ENCODE measurements around the gene CHRDL2.

DNA sequence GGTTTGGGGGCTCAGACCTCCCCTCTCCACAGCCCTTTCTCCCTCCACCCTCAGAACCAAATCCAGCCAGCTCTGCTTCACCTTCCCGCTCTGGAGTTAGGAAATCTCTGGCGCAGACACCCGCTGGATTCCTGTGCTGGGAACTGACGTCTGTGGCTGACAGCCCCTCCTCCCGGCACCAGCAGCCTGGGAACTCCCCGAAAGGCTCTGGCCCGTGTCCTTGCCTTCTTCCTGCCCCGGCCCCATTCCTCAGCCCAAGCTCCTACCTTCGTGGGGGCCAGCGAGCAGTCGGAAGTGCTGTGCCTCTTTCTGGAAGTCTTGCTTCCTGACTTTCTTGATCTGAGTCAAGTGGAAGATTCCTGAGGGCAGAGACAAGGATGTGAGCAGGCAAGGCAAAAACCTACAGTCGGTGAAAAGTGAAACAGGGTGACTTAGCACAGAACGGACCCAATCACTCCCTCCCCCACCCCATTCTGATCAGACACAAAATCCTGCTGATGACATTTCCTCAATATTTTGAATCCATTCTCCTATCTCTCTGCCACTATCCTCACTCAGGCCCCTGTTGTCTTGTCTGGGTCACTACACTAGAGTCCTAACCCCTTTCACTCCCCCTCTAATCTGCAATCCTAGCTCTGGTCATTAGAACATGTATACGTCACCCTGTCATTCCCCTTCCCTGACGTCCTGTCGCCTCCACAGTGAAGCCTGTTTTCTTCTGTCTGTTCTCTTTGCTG, 34.1 kb downstream of the CHRDL2 start:
- TF ChIP-seq, protein P1, sequence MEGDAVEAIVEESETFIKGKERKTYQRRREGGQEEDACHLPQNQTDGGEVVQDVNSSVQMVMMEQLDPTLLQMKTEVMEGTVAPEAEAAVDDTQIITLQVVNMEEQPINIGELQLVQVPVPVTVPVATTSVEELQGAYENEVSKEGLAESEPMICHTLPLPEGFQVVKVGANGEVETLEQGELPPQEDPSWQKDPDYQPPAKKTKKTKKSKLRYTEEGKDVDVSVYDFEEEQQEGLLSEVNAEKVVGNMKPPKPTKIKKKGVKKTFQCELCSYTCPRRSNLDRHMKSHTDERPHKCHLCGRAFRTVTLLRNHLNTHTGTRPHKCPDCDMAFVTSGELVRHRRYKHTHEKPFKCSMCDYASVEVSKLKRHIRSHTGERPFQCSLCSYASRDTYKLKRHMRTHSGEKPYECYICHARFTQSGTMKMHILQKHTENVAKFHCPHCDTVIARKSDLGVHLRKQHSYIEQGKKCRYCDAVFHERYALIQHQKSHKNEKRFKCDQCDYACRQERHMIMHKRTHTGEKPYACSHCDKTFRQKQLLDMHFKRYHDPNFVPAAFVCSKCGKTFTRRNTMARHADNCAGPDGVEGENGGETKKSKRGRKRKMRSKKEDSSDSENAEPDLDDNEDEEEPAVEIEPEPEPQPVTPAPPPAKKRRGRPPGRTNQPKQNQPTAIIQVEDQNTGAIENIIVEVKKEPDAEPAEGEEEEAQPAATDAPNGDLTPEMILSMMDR (IDR thresholded peaks at IDR 0.05), result no peak
- TF ChIP-seq EZH2 (IDR thresholded peaks at IDR 0.05; ENCODE audit: borderline replicate concordance, insufficient read depth, low read depth, low read length, poor library complexity, severe bottlenecking), result no peak
